Fibroblast of gingiva (primary cell): ENCODE measurements around the gene TACC3.

Experiments
- DNase-seq: peaks from one replicate; pipeline ENCODE4 v3.0.0-alpha.2; 2011; ENCODE audit warnings: low read depth

TACC3 gene

DNA sequence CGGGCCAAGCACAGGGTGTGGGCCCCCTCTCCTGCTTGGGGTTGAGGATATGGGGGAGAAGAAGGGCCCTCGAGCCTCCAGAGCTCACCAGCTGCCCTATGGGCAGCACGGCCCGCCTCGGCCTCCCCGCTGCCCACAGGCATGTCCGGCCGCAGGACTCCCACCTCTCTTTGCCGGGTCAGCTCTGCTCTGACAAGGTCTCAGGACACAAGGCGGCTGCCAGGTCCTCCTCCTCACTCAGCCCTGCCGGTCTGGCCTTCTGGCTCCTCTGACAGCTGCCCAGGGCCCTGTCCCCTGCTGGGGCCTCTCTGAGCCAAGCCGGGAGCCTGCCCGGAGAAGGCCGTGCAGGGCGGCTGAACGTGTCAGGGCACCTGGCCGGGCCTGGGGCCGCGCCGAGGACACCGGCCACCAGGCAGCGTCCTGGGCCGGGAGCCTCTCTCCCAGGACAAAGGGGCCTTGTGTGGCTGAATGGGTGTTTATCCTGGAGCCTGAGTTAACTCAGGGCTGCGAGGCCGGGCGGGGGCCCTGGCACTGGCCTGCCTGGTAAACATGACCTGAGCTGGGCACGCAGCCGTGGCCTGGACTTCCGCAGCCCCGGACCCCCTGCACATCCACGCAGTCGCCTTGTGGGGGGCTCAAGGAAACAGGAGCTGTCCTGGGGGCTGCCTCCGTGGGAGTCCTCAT lies 25.7 kb downstream of the TACC3 start:
- no peak for DNase-seq

DNA sequence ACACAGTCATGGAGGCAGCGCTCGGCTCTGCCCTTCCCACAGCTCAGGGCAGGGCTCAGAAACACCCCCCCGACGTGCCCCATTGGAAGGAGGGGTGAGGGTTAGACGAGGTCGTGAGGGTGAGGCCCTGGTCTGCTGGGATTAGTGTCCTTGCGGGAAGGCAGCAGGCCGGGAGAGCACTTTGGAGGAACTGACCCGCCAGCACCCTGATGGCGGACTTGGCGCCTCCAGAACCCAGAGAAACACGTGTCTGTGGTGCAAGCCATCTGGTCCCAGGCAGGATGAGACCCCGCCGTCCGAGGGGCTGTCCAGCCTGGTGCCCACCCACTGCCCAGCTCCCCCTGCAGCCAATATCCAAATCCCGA lies 26.3 kb downstream of the TACC3 start:
- DNase-seq, result no peak

GRCh38 chr4:1748465-1748995 lies 27.2 kb downstream of the TACC3 start:
- peak; percentile 34 for DNase-seq

- DNase-seq, result no peak
Measured at GRCh38 chr4:1749370-1749769, 28.0 kb downstream of the TACC3 start.

GRCh38 chr4:1749826-1750225 lies 28.5 kb downstream of the TACC3 start:
- no peak for DNase-seq

- DNase-seq, result no peak
Measured at GRCh38 chr4:1750381-1751154, 29.2 kb downstream of the TACC3 start.

- no peak for DNase-seq
Measured at GRCh38 chr4:1751155-1751918, 30.0 kb downstream of the TACC3 start.

GRCh38 chr4:1751919-1752283 lies 30.6 kb downstream of the TACC3 start:
- no peak for DNase-seq

DNA sequence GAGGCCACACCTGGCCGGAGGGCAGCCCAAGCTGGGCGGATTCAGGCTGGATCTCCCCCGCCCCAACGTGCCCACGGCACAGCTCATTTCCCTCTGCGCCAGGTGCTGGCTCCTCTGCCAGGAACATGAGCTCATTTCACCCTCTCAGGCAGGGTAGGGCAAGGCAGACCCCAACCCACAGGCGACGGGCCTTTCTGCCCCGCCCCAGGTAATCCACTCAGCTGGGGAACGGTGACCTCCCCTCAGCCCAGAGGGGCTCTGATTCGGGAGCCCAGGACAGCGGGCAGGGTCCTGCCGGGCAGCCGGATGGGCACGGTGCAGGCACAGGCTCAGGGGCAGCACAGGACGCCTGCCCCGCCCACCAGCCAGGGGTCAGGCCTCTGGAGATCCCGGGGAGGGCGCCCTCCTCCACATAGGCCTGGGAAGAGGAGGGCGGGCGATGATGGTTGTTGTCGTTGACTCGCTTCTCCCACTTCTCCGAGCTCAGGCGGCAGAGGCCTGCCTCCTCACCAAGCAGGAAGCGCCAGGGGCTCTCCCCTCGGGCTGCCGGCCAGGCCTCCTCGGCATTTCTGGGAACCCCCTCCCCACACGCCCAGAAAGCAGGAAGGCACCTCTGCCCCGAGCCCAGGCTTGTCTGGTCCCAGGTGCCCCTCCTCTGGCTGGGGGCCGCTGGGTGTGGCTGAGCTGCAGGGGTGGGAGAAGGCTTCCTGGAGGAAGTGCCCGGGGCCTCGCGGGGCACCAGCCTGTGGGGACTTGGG lies 31.1 kb downstream of the TACC3 start:
- DNase-seq, result no peak

GRCh38 chr4:1753294-1753696 lies 32.0 kb downstream of the TACC3 start:
- DNase-seq, result no peak

DNA sequence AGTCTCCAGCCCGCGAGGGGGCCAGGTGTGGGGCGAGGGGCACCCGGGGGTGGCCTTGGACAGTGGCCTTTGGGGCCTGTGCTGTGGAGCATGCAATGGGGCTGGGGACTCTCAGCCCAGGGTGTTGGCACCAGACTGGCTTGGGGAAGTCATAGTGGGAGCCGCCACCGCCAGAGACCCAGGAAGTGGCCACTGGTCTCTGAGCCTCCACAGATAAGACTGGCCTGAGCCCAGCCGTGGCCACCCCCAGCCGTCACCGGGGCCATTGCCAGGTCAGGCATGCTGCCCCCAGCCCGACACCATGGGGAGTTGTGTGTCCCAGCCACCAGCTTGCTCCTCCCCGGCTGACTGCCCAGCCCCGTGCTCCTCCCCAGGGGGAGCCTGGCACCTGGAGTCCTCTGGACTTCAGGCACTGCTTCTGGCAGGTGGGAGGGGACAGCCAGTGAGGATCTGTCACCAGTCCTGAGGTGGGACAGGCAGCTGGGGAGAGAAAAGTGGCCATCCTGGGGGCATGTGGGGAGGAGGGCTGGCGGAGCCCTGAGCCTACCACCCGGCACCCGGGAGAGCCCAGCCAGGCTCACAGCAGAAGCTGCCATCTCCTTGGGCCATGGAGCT lies 32.5 kb downstream of the TACC3 start:
- no peak for DNase-seq

- DNase-seq, result no peak
Measured at GRCh38 chr4:1754336-1754735, 33.0 kb downstream of the TACC3 start.

GRCh38 chr4:1755297-1755696 lies 34.0 kb downstream of the TACC3 start:
- DNase-seq, result no peak

DNA sequence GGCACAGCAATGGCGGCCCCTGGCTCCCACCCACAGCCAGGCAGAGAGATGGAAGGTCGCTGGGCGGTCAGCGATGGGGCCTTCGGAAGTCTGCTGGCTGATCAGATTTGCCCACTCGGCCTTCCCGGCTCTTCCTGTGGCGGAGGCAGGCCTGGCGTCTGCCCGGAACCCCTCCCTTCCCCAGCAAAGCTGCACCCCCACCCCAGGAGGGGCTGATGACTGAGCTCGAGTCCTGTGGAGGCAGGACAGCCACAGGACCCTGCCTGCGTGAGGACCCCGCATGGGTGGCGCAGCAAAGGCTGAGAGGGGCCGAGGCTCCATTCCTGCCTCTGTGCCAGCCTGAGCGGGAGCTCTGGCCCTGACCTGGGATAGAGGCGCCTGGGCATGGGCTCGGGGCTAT lies 34.8 kb downstream of the TACC3 start:
- no peak for DNase-seq

GRCh38 chr4:1756893-1757779 lies 35.8 kb downstream of the TACC3 start:
- no peak for DNase-seq

DNA sequence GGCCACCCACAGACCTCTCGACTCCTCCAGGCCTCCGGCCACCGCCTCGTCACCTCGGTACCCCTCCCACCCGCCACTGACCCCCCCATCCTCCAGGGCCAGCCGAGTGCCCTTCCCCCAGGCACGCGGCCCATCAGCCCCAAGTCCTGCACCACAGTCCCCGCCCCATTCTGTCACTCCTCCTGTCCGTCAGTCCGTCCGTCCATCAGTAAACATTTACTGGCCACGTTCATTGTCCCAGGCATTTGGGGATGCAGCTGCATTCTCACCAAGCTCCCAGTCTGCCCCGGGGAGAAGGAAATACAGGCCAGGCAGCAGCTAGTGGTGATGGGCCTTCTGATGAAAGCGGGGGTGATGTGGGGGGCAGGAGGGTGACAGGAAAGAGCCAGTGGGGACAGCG lies 36.5 kb downstream of the TACC3 start:
- no peak for DNase-seq

DNA sequence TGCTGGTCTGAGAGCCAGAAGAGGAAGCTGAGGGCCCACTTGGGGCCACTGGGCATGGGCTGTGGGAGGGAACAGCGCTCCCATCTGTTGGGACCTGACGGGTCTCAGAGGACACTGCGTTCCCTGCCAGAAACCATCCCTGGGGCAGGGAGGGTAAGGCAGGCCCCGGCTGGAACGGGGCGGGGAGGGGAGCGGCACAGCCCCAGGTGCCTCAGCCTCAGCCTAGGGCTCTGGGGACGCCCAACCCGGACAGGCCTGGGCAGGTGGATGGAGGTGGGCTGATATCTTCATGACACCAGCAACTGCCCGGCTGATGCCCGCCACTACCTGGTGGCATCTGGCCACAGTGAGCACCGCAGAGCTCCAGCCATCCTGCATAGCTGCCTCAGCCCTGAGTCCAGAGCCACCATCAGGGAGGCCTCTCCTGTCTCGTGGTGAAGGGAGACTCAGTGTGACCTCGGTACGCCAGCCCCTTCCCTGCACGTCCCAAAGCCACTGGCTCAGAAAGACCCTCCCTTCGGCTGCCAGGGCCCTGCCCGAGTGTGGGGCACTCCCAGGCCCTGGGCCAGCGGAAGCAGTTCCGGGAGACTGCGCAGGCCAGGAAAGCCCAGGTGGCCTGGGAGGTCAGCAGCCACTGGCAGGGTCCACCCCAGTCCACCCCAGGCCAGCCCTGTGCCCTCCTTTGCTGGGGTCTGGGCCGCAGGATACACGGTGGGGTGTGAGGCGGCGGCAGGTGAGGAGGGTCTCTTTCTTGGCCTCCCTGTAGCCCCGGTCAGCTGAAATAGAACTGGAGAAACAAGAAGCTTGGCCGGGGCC lies 37.2 kb downstream of the TACC3 start:
- no peak for DNase-seq

GRCh38 chr4:1759170-1759817 lies 38.0 kb downstream of the TACC3 start:
- DNase-seq, result no peak

- no peak for DNase-seq
Measured at GRCh38 chr4:1759818-1760223, 38.5 kb downstream of the TACC3 start.
